NB4 (cell line): ENCODE results near the gene CNTLN.

Experiments used
- CTCF ChIP-seq: IDR thresholded peaks from one replicate; pipeline ENCODE4 v1.5.1; 2012; ENCODE audit warnings: low read depth, low read length
- MAX ChIP-seq: IDR thresholded peaks from 2 replicates; pipeline ENCODE4 v1.6.1; 2011; ENCODE audit warnings: low read depth, low read length
- MYC ChIP-seq: IDR thresholded peaks from 2 replicates; pipeline ENCODE4 v1.6.1; 2011; ENCODE audit warnings: low read depth, low read length
- POLR2A ChIP-seq: IDR thresholded peaks from 2 replicates; pipeline ENCODE4 v1.6.1; 2011; ENCODE audit warnings: mild to moderate bottlenecking; ENCODE audit not compliant: insufficient read length; ENCODE audit errors: extremely low read depth

GRCh38 chr9:17219261-17219660, 84.4 kb downstream of the CNTLN start:
- no peak for TF ChIP-seq CTCF
- no peak for TF ChIP-seq POLR2A
- no peak for TF ChIP-seq MAX
- TF ChIP-seq MYC = no peak
